ENCODE data around the gene C21orf58.
A peak's percentile ranks its signal among the peaks of the same experiment; 100 is the strongest.

Gene C21orf58

GRCh38 chr21:46284733-46285132 is 38.9 kb downstream of the C21orf58 start:
- peak overlapping the region; percentile 90 for H3K27ac ChIP-seq
- peak overlapping the region; percentile 82 to 89 for H3K4me3 ChIP-seq (ENCODE audit: low read depth in 1 of 2, low read length in 1 of 2)
- no peak for TF ChIP-seq CTCF (IDR thresholded peaks at IDR 0.05)
- no peaks in the 10 kb centered on the region for H3K9me3 ChIP-seq
- no peaks in the 10 kb centered on the region for H3K27me3 ChIP-seq
- peaks cover 29 to 37% of the 10 kb centered on the region in 2 experiments for H3K4me1 ChIP-seq (ENCODE audit: control insufficient read depth in 1 of 2, insufficient read depth in 1 of 2, low read depth in 1 of 2, low read length in 1 of 2)
- H3K36me3 ChIP-seq = peaks cover 20% of the 10 kb centered on the region

GRCh38 chr21:46284077-46284644 is 39.5 kb downstream of the C21orf58 start:
- TF ChIP-seq CTCF (IDR thresholded peaks at IDR 0.05) = no peak
- Histone ChIP-seq H3K36me3 (peaks cover 26% of the 10 kb centered on the region), H3K27me3 (no peaks in the 10 kb centered on the region), H3K4me1 (ENCODE audit: control insufficient read depth in 1 of 2, insufficient read depth in 1 of 2, low read depth in 1 of 2, low read length in 1 of 2) (peaks cover 29 to 37% of the 10 kb centered on the region in 2 experiments), H3K9me3 (no peaks in the 10 kb centered on the region), H3K4me3 (ENCODE audit: low read depth in 1 of 2, low read length in 1 of 2) (no peak overlapping the region), H3K27ac (peak overlapping the region; percentile 40)

GRCh38 chr21:46274797-46275390 is 48.8 kb downstream of the C21orf58 start:
- Histone ChIP-seq H3K4me1 (ENCODE audit: control insufficient read depth in 1 of 2, insufficient read depth in 1 of 2, low read depth in 1 of 2, low read length in 1 of 2) (no peaks in the 10 kb centered on the region), H3K36me3 (peaks cover 99% of the 10 kb centered on the region), H3K4me3 (ENCODE audit: low read depth in 1 of 2, low read length in 1 of 2) (no peak overlapping the region), H3K27ac (no peak overlapping the region), H3K27me3 (no peaks in the 10 kb centered on the region), H3K9me3 (no peaks in the 10 kb centered on the region)
- TF ChIP-seq CTCF (IDR thresholded peaks at IDR 0.05) = no peak

GRCh38 chr21:46273341-46273740 is 50.3 kb downstream of the C21orf58 start:
- Histone ChIP-seq H3K36me3 (peaks cover 99% of the 10 kb centered on the region), H3K4me1 (ENCODE audit: control insufficient read depth in 1 of 2, insufficient read depth in 1 of 2, low read depth in 1 of 2, low read length in 1 of 2) (no peaks in the 10 kb centered on the region), H3K27ac (no peak overlapping the region), H3K9me3 (no peaks in the 10 kb centered on the region), H3K4me3 (ENCODE audit: low read depth in 1 of 2, low read length in 1 of 2) (no peak overlapping the region), H3K27me3 (no peaks in the 10 kb centered on the region)
- TF ChIP-seq CTCF (IDR thresholded peaks at IDR 0.05) = no peak

GRCh38 chr21:46269466-46269865 is 54.2 kb downstream of the C21orf58 start:
- Histone ChIP-seq H3K9me3 (no peaks in the 10 kb centered on the region), H3K27ac (no peak overlapping the region), H3K36me3 (peaks cover 100% of the 10 kb centered on the region), H3K4me1 (ENCODE audit: control insufficient read depth in 1 of 2, insufficient read depth in 1 of 2, low read depth in 1 of 2, low read length in 1 of 2) (no peaks in the 10 kb centered on the region), H3K4me3 (ENCODE audit: low read depth in 1 of 2, low read length in 1 of 2) (no peak overlapping the region), H3K27me3 (no peaks in the 10 kb centered on the region)
- TF ChIP-seq CTCF (IDR thresholded peaks at IDR 0.05) = no peak
